C4-2B (cell line): ENCODE data around the gene POLR2E.

ENCODE experiments used
- H3K27ac ChIP-seq: fragments of 450-650 bp; 2 replicates; pipeline ENCODE4 v1.5.1; 2017
- CTCF ChIP-seq: fragments of 450-650 bp; conservative IDR thresholded peaks from 2 replicates; pipeline ENCODE4 v1.5.1; 2017; ENCODE audit warnings: mild to moderate bottlenecking
- ZFX ChIP-seq: fragments of 450-650 bp; IDR thresholded peaks from 2 replicates; pipeline ENCODE4 v1.6.1; 2017

POLR2E gene

GRCh38 chr19:1111641-1112267 lies 16.6 kb upstream of the POLR2E start:
- TF ChIP-seq ZFX (no peak), CTCF (no peak)
- H3K27ac ChIP-seq = peak overlapping the region; percentile 90

- peak overlapping the region; percentile 90 for H3K27ac ChIP-seq
- TF ChIP-seq CTCF (no peak), ZFX (no peak)
Measured at GRCh38 chr19:1110809-1111640, 15.8 kb upstream of the POLR2E start.

GRCh38 chr19:1109697-1110671 lies 14.8 kb upstream of the POLR2E start:
- no peak overlapping the region for H3K27ac ChIP-seq
- TF ChIP-seq ZFX = no peak
- no peak for TF ChIP-seq CTCF

GRCh38 chr19:1109032-1109551 lies 13.9 kb upstream of the POLR2E start:
- no peak for TF ChIP-seq CTCF
- TF ChIP-seq ZFX = no peak
- no peak overlapping the region for H3K27ac ChIP-seq

GRCh38 chr19:1108291-1109031 lies 13.3 kb upstream of the POLR2E start:
- TF ChIP-seq ZFX (no peak), CTCF (no peak)
- no peak overlapping the region for H3K27ac ChIP-seq

GRCh38 chr19:1107661-1108261 lies 12.6 kb upstream of the POLR2E start:
- peak overlapping the region; percentile 90 for H3K27ac ChIP-seq
- TF ChIP-seq ZFX (no peak), CTCF (no peak)
